Activated CD4-positive, alpha-beta T cell treated with anti-CD3 and anti-CD28 coated beads for 36 hours (primary cell): ENCODE data around the gene LBX1. TPM values are rescaled to one million over a fixed set of nuclear protein-coding genes. Genes with fewer than 3 reads are reported as not detected.

Experiments
- ATAC-seq: fragments of 200-7000 bp; cut with Tn5 transposase; one replicate; pipeline ENCODE4 v1.10.0; 2021; ENCODE audit warnings: mild to moderate bottlenecking, moderate library complexity
- CTCF ChIA-PET: fragments of 350-600 bp; sonication (Branson Sonifier 250); formaldehyde crosslinking; loops from one replicate; lab custom pipeline; 2021; ENCODE audit warnings: antibody characterized with exemption; lab: Charles Lee
- POLR2A ChIA-PET: fragments of 350-600 bp; sonication (Branson Sonifier 250); formaldehyde crosslinking; loops from one replicate; lab custom pipeline; 2021; ENCODE audit warnings: antibody characterized with exemption, inconsistent platforms; lab: Charles Lee
- DNase-seq: peaks from one replicate; pipeline ENCODE4 v3.0.0-alpha.2; 2020
- H3K27ac Mint-ChIP-seq: one replicate; pipeline ENCODE4 v1.8.0; 2021; ENCODE audit warnings: mixed read lengths
- H3K27me3 Mint-ChIP-seq: one replicate; pipeline ENCODE4 v1.8.0; 2021; ENCODE audit warnings: mixed read lengths
- H3K36me3 Mint-ChIP-seq: one replicate; pipeline ENCODE4 v1.8.0; 2021; ENCODE audit warnings: low read depth, mixed read lengths
- H3K4me1 Mint-ChIP-seq: one replicate; pipeline ENCODE4 v1.8.0; 2021; ENCODE audit warnings: mixed read lengths
- H3K4me3 Mint-ChIP-seq: one replicate; pipeline ENCODE4 v1.8.0; 2021; ENCODE audit warnings: mild to moderate bottlenecking, moderate library complexity, mixed read lengths
- H3K9me3 Mint-ChIP-seq: one replicate; pipeline ENCODE4 v1.8.0; 2021; ENCODE audit warnings: low read depth, mixed read lengths
- intact Hi-C, 2 experiments: fragments of 100-400 bp; cut with DNase I in 1 of 2; cut with micrococcal nuclease in 1 of 2; formaldehyde crosslinking; loops; one replicate each; pipeline versions ENCODE4 v1.14.2 to v1.15.1; 2022 to 2024; cut with DNase I, micrococcal nuclease
- total RNA-seq, 2 experiments: library from RNA; stranded (reverse); gene quantifications; one replicate each; pipeline ENCODE4 v1.2.3, GENCODE V29; 2021

The LBX1 gene
- total RNA-seq, 2 experiments from 2014 or later = not detected

GRCh38 chr10:101262147-101262546, 32.9 kb upstream of the LBX1 start:
- CTCF ChIA-PET = interaction anchor here (0.6 to 2.7 kb wide), 4 partner anchors 12 to 1754 kb away, joined by 3 to 8 read pairs (median 4); no protein-coding TSS in a partner anchor
- Mint-ChIP-seq H3K27me3 (peaks cover 23% of the 10 kb centered on the region), H3K9me3 (peaks cover 5% of the 10 kb centered on the region), H3K4me3 (no peak overlapping the region), H3K36me3 (no peaks in the 10 kb centered on the region), H3K27ac (no peak overlapping the region), H3K4me1 (no peaks in the 10 kb centered on the region)
- no peak for DNase-seq
- ATAC-seq = no peak
- POLR2A ChIA-PET = no interaction called here
- intact Hi-C loops = no loop called here

GRCh38 chr10:101261702-101262101, 32.4 kb upstream of the LBX1 start:
- no peaks in the 10 kb centered on the region for H3K36me3 Mint-ChIP-seq
- no peaks in the 10 kb centered on the region for H3K4me1 Mint-ChIP-seq
- DNase-seq (no peak), ATAC-seq (no peak)
- intact Hi-C loops = no loop called here
- POLR2A ChIA-PET = no interaction called here
- H3K27ac Mint-ChIP-seq = no peak overlapping the region
- peaks cover 23% of the 10 kb centered on the region for H3K27me3 Mint-ChIP-seq
- peaks cover 5% of the 10 kb centered on the region for H3K9me3 Mint-ChIP-seq
- no peak overlapping the region for H3K4me3 Mint-ChIP-seq
- CTCF ChIA-PET = interaction anchor here (0.6 kb wide), 3 partner anchors 13 to 1896 kb away, joined by 3 read pairs; no protein-coding TSS in a partner anchor

- DNase-seq (no peak), ATAC-seq (no peak)
- Mint-ChIP-seq H3K4me1 (no peaks in the 10 kb centered on the region), H3K27me3 (peaks cover 26% of the 10 kb centered on the region), H3K27ac (no peak overlapping the region), H3K9me3 (peaks cover 5% of the 10 kb centered on the region), H3K4me3 (no peak overlapping the region), H3K36me3 (no peaks in the 10 kb centered on the region)
- ChIA-PET POLR2A (no interaction called here), CTCF (interaction anchor here (0.6 to 1.2 kb wide), 5 partner anchors 9 to 1897 kb away, joined by 3 to 7 read pairs (median 3); no protein-coding TSS in a partner anchor)
- intact Hi-C loops = no loop called here
Observed at GRCh38 chr10:101260764-101261481, 31.7 kb upstream of the LBX1 start.

- Mint-ChIP-seq H3K27me3 (peaks cover 35% of the 10 kb centered on the region), H3K9me3 (peaks cover 5% of the 10 kb centered on the region), H3K4me3 (no peak overlapping the region), H3K36me3 (no peaks in the 10 kb centered on the region), H3K4me1 (no peaks in the 10 kb centered on the region), H3K27ac (no peak overlapping the region)
- intact Hi-C loops = no loop called here
- ATAC-seq (peak; percentile 51), DNase-seq (no peak)
- ChIA-PET CTCF (interaction anchor here (1.0 to 2.2 kb wide), 4 partner anchors 10 to 97 kb away, joined by 4 to 9 read pairs (median 5); no protein-coding TSS in a partner anchor), POLR2A (no interaction called here)
Observed at GRCh38 chr10:101258179-101258885, 29.1 kb upstream of the LBX1 start.

GRCh38 chr10:101257491-101257890, 28.2 kb upstream of the LBX1 start:
- DNase-seq = no peak
- no peak for ATAC-seq
- no peak overlapping the region for H3K4me3 Mint-ChIP-seq
- peaks cover 30% of the 10 kb centered on the region for H3K27me3 Mint-ChIP-seq
- H3K9me3 Mint-ChIP-seq = peaks cover 5% of the 10 kb centered on the region
- no peak overlapping the region for H3K27ac Mint-ChIP-seq
- H3K36me3 Mint-ChIP-seq = no peaks in the 10 kb centered on the region
- intact Hi-C loops = no loop called here
- H3K4me1 Mint-ChIP-seq = no peaks in the 10 kb centered on the region
- CTCF ChIA-PET = interaction anchor here (1.0 to 2.0 kb wide), 2 partner anchors 19 to 43 kb away, joined by 4 to 9 read pairs; no protein-coding TSS in a partner anchor
- POLR2A ChIA-PET = interaction anchor here (0.7 kb wide), 1 partner anchor 28 kb away, joined by 4 read pairs; the partner anchor contains the start of gene LBX1

- Mint-ChIP-seq H3K27ac (no peak overlapping the region), H3K9me3 (peaks cover 5% of the 10 kb centered on the region), H3K4me1 (no peaks in the 10 kb centered on the region), H3K27me3 (peaks cover 30% of the 10 kb centered on the region), H3K4me3 (no peak overlapping the region), H3K36me3 (no peaks in the 10 kb centered on the region)
- no peak for ATAC-seq
- DNase-seq = no peak
- intact Hi-C loops = no loop called here
- ChIA-PET CTCF (interaction anchor here (0.6 to 2.0 kb wide), 4 partner anchors 15 to 43 kb away, joined by 3 to 9 read pairs (median 4); no protein-coding TSS in a partner anchor), POLR2A (interaction anchor here (0.7 kb wide), 1 partner anchor 28 kb away, joined by 4 read pairs; the partner anchor contains the start of gene LBX1)
Observed at GRCh38 chr10:101257084-101257483, 27.8 kb upstream of the LBX1 start.

GRCh38 chr10:101256387-101256786, 27.1 kb upstream of the LBX1 start:
- Mint-ChIP-seq H3K36me3 (no peaks in the 10 kb centered on the region), H3K27ac (no peak overlapping the region), H3K4me3 (no peak overlapping the region), H3K4me1 (no peaks in the 10 kb centered on the region), H3K9me3 (peaks cover 5% of the 10 kb centered on the region), H3K27me3 (peaks cover 30% of the 10 kb centered on the region)
- DNase-seq (no peak), ATAC-seq (no peak)
- ChIA-PET CTCF (interaction anchor here (0.7 to 2.0 kb wide), 4 partner anchors 16 to 211 kb away, joined by 3 to 9 read pairs (median 4); no protein-coding TSS in a partner anchor), POLR2A (no interaction called here)
- intact Hi-C loops = no loop called here

- H3K9me3 Mint-ChIP-seq = no peaks in the 10 kb centered on the region
- POLR2A ChIA-PET = no interaction called here
- intact Hi-C loops = no loop called here
- no peaks in the 10 kb centered on the region for H3K36me3 Mint-ChIP-seq
- CTCF ChIA-PET = interaction anchor here (0.7 kb wide), 1 partner anchor 212 kb away, joined by 3 read pairs; no protein-coding TSS in a partner anchor
- H3K27ac Mint-ChIP-seq = no peak overlapping the region
- H3K27me3 Mint-ChIP-seq = peaks cover 30% of the 10 kb centered on the region
- no peak overlapping the region for H3K4me3 Mint-ChIP-seq
- DNase-seq (no peak), ATAC-seq (no peak)
- H3K4me1 Mint-ChIP-seq = no peaks in the 10 kb centered on the region
Observed at GRCh38 chr10:101250136-101250535, 20.9 kb upstream of the LBX1 start.

- POLR2A ChIA-PET = interaction anchor here (0.6 kb wide), 1 partner anchor 206 kb away, joined by 3 read pairs; no protein-coding TSS in a partner anchor
- H3K36me3 Mint-ChIP-seq = no peaks in the 10 kb centered on the region
- H3K4me1 Mint-ChIP-seq = no peaks in the 10 kb centered on the region
Observed at GRCh38 chr10:101249171-101249581, 19.9 kb upstream of the LBX1 start.

GRCh38 chr10:101246639-101247038, 17.4 kb upstream of the LBX1 start:
- Mint-ChIP-seq H3K27me3 (peaks cover 33% of the 10 kb centered on the region), H3K36me3 (no peaks in the 10 kb centered on the region), H3K4me1 (no peaks in the 10 kb centered on the region), H3K4me3 (no peak overlapping the region), H3K9me3 (no peaks in the 10 kb centered on the region), H3K27ac (no peak overlapping the region)
- ChIA-PET POLR2A (no interaction called here), CTCF (interaction anchor here (0.7 kb wide), 1 partner anchor 142 kb away, joined by 3 read pairs; no protein-coding TSS in a partner anchor)
- intact Hi-C loops = no loop called here
- DNase-seq (no peak), ATAC-seq (no peak)

More at GRCh38 chr10:101249171-101249581, 19.9 kb upstream of the LBX1 start:
- CTCF ChIA-PET = interaction anchor here (1.2 kb wide), 1 partner anchor 9 kb away, joined by 4 read pairs; no protein-coding TSS in a partner anchor
- no peaks in the 10 kb centered on the region for H3K9me3 Mint-ChIP-seq
- intact Hi-C loops = no loop called here
- DNase-seq (no peak), ATAC-seq (no peak)
- no peak overlapping the region for H3K4me3 Mint-ChIP-seq
- peaks cover 29% of the 10 kb centered on the region for H3K27me3 Mint-ChIP-seq
- H3K27ac Mint-ChIP-seq = no peak overlapping the region
